WTC11 (cell line): ENCODE data around the gene BACH2. TPM values are rescaled to one million over a fixed set of nuclear protein-coding genes. Genes with fewer than 3 reads are reported as not detected.

ENCODE experiments used
- ATAC-seq: fragments of 200-7000 bp; cut with Tn5 transposase; 2 replicates; pipeline ENCODE4 v1.10.0; 2021; ENCODE audit warnings: mild to moderate bottlenecking, moderate library complexity
- CTCF ChIA-PET: fragments of 300-600 bp; sonication (Branson Sonifier 250); formaldehyde crosslinking; loops from one replicate; lab custom pipeline; 2021; ENCODE audit warnings: antibody characterized with exemption; lab: Charles Lee
- POLR2A ChIA-PET: fragments of 350-600 bp; sonication (Branson Sonifier 250); formaldehyde crosslinking; loops from one replicate; lab custom pipeline; 2021; ENCODE audit warnings: antibody characterized with exemption; lab: Charles Lee
- DNase-seq: peaks from one replicate; pipeline ENCODE4 v3.0.0; 2021; ENCODE audit warnings: low spot score
- H3K27ac Mint-ChIP-seq: 2 replicates; pipeline ENCODE4 v1.8.0; 2021; ENCODE audit warnings: mixed read lengths
- H3K27me3 Mint-ChIP-seq: 2 replicates; pipeline ENCODE4 v1.8.0; 2021; ENCODE audit warnings: low read depth, mild to moderate bottlenecking, moderate library complexity, mixed read lengths
- H3K36me3 Mint-ChIP-seq: 2 replicates; pipeline ENCODE4 v1.8.0; 2021; ENCODE audit warnings: mixed read lengths
- H3K4me1 Mint-ChIP-seq: 2 replicates; pipeline ENCODE4 v1.8.0; 2022; ENCODE audit warnings: mixed read lengths
- H3K4me3 Mint-ChIP-seq: 2 replicates; pipeline ENCODE4 v1.8.0; 2021; ENCODE audit warnings: mild to moderate bottlenecking, moderate library complexity, mixed read lengths
- H3K9me3 Mint-ChIP-seq: 2 replicates; pipeline ENCODE4 v1.8.0; 2021; ENCODE audit warnings: mixed read lengths
- CDX4 ChIP-seq: fragments of 250-450 bp; sonication (Bioruptor Pico); IDR thresholded peaks from 2 replicates; pipeline ENCODE4 v1.9.0; 2021; ENCODE audit warnings: moderate library complexity, mild to moderate bottlenecking, inconsistent platforms, borderline replicate concordance
- CREB1 ChIP-seq: sonication (generic); formaldehyde crosslinking; IDR thresholded peaks from 2 replicates; pipeline ENCODE4 v1.8.0; 2023; ENCODE audit warnings: mild to moderate bottlenecking, missing genetic modification reagents
- KAT7 ChIP-seq: sonication (generic); formaldehyde crosslinking; IDR thresholded peaks from 2 replicates; pipeline ENCODE4 v1.8.1; 2023; ENCODE audit warnings: missing genetic modification reagents, mild to moderate bottlenecking, borderline replicate concordance
- PREB ChIP-seq: sonication (generic); formaldehyde crosslinking; IDR thresholded peaks from 2 replicates; pipeline ENCODE4 v1.8.1; 2022; ENCODE audit warnings: mild to moderate bottlenecking, missing genetic modification reagents, moderate library complexity, borderline replicate concordance
- SP1 ChIP-seq: sonication (generic); formaldehyde crosslinking; conservative IDR thresholded peaks from 2 replicates; pipeline ENCODE4 v1.8.1; 2022; ENCODE audit warnings: missing genetic modification reagents
- TEAD1 ChIP-seq: sonication (generic); formaldehyde crosslinking; IDR thresholded peaks from 2 replicates; pipeline ENCODE4 v1.8.0; 2022; ENCODE audit warnings: mild to moderate bottlenecking, missing genetic modification reagents
- ZNF121 ChIP-seq: sonication (generic); formaldehyde crosslinking; IDR thresholded peaks from 2 replicates; pipeline ENCODE4 v1.8.0; 2023; ENCODE audit warnings: missing genetic modification reagents
- ZNF416 ChIP-seq: fragments of 250-450 bp; sonication (Bioruptor Pico); IDR thresholded peaks from 2 replicates; pipeline ENCODE4 v1.9.0; 2021; ENCODE audit warnings: mild to moderate bottlenecking, inconsistent platforms
- ZNF423 ChIP-seq: fragments of 250-450 bp; sonication (Bioruptor Pico); IDR thresholded peaks from 2 replicates; pipeline ENCODE4 v2.1.2; 2022; ENCODE audit warnings: mild to moderate bottlenecking, moderate library complexity
- ZNF671 ChIP-seq: fragments of 250-450 bp; sonication (Bioruptor Pico); IDR thresholded peaks from 2 replicates; pipeline ENCODE4 v1.8.0; 2021; ENCODE audit warnings: mild to moderate bottlenecking
- total RNA-seq: library from RNA; stranded (reverse); gene quantifications from 3 replicates; pipeline ENCODE4 v1.2.3, GENCODE V29; 2021
- TF ChIP-seq, protein P1 (sequence below): sonication (generic); formaldehyde crosslinking; IDR thresholded peaks from 2 replicates; pipeline ENCODE4 v1.8.0; 2022; ENCODE audit warnings: mild to moderate bottlenecking, missing genetic modification reagents
- TF ChIP-seq, protein P2 (sequence below): fragments of 250-450 bp; sonication (Bioruptor Pico); IDR thresholded peaks from 2 replicates; pipeline ENCODE4 v1.8.0; 2021; ENCODE audit warnings: mild to moderate bottlenecking
- TF ChIP-seq, protein P3 (sequence below): sonication (generic); formaldehyde crosslinking; IDR thresholded peaks from 2 replicates; pipeline ENCODE4 v1.8.0; 2022; ENCODE audit warnings: mild to moderate bottlenecking, missing genetic modification reagents
- TF ChIP-seq, protein P4 (sequence below): sonication (generic); formaldehyde crosslinking; IDR thresholded peaks from 2 replicates; pipeline ENCODE4 v1.8.1; 2022; ENCODE audit warnings: missing genetic modification reagents, borderline replicate concordance
- TF ChIP-seq, protein P5 (sequence below): fragments of 200-600 bp; IDR thresholded peaks from 2 replicates; pipeline ENCODE4 v1.8.0; 2022; ENCODE audit warnings: antibody characterized with exemption
- TF ChIP-seq, protein P6 (sequence below): sonication (generic); formaldehyde crosslinking; IDR thresholded peaks from 2 replicates; pipeline ENCODE4 v1.8.1; 2023; ENCODE audit warnings: mild to moderate bottlenecking, missing genetic modification reagents

Gene BACH2
- total RNA-seq, 1 experiment from 2014 or later: 5.9 TPM

- TF ChIP-seq CREB1 (no peak), ZNF671 (CRISPR knock-in tag) (no peak), SP1 (CRISPR knock-in tag) (no peak), KAT7 (CRISPR knock-in tag) (no peak), ZNF423 (CRISPR knock-in tag) (no peak), ZNF121 (no peak), PREB (CRISPR knock-in tag) (no peak), CDX4 (CRISPR knock-in tag) (no peak), ZNF416 (CRISPR knock-in tag) (no peak), TEAD1 (CRISPR knock-in tag) (no peak)
- TF ChIP-seq, protein P1, sequence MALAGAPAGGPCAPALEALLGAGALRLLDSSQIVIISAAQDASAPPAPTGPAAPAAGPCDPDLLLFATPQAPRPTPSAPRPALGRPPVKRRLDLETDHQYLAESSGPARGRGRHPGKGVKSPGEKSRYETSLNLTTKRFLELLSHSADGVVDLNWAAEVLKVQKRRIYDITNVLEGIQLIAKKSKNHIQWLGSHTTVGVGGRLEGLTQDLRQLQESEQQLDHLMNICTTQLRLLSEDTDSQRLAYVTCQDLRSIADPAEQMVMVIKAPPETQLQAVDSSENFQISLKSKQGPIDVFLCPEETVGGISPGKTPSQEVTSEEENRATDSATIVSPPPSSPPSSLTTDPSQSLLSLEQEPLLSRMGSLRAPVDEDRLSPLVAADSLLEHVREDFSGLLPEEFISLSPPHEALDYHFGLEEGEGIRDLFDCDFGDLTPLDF (CRISPR knock-in tag): no peak
- TF ChIP-seq, protein P2, sequence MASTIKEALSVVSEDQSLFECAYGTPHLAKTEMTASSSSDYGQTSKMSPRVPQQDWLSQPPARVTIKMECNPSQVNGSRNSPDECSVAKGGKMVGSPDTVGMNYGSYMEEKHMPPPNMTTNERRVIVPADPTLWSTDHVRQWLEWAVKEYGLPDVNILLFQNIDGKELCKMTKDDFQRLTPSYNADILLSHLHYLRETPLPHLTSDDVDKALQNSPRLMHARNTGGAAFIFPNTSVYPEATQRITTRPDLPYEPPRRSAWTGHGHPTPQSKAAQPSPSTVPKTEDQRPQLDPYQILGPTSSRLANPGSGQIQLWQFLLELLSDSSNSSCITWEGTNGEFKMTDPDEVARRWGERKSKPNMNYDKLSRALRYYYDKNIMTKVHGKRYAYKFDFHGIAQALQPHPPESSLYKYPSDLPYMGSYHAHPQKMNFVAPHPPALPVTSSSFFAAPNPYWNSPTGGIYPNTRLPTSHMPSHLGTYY: no peak
- TF ChIP-seq, protein P3, sequence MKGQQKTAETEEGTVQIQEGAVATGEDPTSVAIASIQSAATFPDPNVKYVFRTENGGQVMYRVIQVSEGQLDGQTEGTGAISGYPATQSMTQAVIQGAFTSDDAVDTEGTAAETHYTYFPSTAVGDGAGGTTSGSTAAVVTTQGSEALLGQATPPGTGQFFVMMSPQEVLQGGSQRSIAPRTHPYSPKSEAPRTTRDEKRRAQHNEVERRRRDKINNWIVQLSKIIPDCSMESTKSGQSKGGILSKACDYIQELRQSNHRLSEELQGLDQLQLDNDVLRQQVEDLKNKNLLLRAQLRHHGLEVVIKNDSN (CRISPR knock-in tag): no peak
- TF ChIP-seq, protein P4, sequence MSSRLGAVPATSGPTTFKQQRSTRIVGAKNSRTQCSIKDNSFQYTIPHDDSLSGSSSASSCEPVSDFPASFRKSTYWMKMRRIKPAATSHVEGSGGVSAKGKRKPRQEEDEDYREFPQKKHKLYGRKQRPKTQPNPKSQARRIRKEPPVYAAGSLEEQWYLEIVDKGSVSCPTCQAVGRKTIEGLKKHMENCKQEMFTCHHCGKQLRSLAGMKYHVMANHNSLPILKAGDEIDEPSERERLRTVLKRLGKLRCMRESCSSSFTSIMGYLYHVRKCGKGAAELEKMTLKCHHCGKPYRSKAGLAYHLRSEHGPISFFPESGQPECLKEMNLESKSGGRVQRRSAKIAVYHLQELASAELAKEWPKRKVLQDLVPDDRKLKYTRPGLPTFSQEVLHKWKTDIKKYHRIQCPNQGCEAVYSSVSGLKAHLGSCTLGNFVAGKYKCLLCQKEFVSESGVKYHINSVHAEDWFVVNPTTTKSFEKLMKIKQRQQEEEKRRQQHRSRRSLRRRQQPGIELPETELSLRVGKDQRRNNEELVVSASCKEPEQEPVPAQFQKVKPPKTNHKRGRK: no peak
- TF ChIP-seq, protein P5, sequence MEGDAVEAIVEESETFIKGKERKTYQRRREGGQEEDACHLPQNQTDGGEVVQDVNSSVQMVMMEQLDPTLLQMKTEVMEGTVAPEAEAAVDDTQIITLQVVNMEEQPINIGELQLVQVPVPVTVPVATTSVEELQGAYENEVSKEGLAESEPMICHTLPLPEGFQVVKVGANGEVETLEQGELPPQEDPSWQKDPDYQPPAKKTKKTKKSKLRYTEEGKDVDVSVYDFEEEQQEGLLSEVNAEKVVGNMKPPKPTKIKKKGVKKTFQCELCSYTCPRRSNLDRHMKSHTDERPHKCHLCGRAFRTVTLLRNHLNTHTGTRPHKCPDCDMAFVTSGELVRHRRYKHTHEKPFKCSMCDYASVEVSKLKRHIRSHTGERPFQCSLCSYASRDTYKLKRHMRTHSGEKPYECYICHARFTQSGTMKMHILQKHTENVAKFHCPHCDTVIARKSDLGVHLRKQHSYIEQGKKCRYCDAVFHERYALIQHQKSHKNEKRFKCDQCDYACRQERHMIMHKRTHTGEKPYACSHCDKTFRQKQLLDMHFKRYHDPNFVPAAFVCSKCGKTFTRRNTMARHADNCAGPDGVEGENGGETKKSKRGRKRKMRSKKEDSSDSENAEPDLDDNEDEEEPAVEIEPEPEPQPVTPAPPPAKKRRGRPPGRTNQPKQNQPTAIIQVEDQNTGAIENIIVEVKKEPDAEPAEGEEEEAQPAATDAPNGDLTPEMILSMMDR: no peak
- TF ChIP-seq, protein P6, sequence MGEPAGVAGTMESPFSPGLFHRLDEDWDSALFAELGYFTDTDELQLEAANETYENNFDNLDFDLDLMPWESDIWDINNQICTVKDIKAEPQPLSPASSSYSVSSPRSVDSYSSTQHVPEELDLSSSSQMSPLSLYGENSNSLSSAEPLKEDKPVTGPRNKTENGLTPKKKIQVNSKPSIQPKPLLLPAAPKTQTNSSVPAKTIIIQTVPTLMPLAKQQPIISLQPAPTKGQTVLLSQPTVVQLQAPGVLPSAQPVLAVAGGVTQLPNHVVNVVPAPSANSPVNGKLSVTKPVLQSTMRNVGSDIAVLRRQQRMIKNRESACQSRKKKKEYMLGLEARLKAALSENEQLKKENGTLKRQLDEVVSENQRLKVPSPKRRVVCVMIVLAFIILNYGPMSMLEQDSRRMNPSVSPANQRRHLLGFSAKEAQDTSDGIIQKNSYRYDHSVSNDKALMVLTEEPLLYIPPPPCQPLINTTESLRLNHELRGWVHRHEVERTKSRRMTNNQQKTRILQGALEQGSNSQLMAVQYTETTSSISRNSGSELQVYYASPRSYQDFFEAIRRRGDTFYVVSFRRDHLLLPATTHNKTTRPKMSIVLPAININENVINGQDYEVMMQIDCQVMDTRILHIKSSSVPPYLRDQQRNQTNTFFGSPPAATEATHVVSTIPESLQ: no peak
- TF ChIP-seq, all 79 proteins: peak for 0
- POLR2A ChIA-PET: no interaction called here
- H3K27ac Mint-ChIP-seq: no peak overlapping the region
- ATAC-seq (no peak), DNase-seq (no peak)
- no peak overlapping the region for H3K4me3 Mint-ChIP-seq
- H3K4me1 Mint-ChIP-seq: peaks cover 13% of the 10 kb centered on the region
- H3K27me3 Mint-ChIP-seq: no peaks in the 10 kb centered on the region
- no peaks in the 10 kb centered on the region for H3K36me3 Mint-ChIP-seq
- peaks cover 11% of the 10 kb centered on the region for H3K9me3 Mint-ChIP-seq
- CTCF ChIA-PET: interaction anchor here (1.3 to 4.3 kb wide), 2 partner anchors 101 to 243 kb away, joined by 3 to 27 read pairs; no protein-coding TSS in a partner anchor
These were observed 112.9 kb downstream of the BACH2 start for GRCh38 chr6:90183587-90184333.
